Glomerular visceral epithelial cell (primary cell): ENCODE measurements around the gene GPBP1.
"Not testable (repeated sequence)": the region's sequence is repeated elsewhere in the genome, so short reads cannot be mapped to it uniquely, and the experiment has no call there.

Source experiments
- DNase-seq: peaks from one replicate; pipeline ENCODE4 v3.0.0-alpha.2; 2016; ENCODE audit errors: extremely low spot score

The GPBP1 gene, protein sequence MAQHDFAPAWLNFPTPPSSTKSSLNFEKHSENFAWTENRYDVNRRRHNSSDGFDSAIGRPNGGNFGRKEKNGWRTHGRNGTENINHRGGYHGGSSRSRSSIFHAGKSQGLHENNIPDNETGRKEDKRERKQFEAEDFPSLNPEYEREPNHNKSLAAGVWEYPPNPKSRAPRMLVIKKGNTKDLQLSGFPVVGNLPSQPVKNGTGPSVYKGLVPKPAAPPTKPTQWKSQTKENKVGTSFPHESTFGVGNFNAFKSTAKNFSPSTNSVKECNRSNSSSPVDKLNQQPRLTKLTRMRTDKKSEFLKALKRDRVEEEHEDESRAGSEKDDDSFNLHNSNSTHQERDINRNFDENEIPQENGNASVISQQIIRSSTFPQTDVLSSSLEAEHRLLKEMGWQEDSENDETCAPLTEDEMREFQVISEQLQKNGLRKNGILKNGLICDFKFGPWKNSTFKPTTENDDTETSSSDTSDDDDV

DNA sequence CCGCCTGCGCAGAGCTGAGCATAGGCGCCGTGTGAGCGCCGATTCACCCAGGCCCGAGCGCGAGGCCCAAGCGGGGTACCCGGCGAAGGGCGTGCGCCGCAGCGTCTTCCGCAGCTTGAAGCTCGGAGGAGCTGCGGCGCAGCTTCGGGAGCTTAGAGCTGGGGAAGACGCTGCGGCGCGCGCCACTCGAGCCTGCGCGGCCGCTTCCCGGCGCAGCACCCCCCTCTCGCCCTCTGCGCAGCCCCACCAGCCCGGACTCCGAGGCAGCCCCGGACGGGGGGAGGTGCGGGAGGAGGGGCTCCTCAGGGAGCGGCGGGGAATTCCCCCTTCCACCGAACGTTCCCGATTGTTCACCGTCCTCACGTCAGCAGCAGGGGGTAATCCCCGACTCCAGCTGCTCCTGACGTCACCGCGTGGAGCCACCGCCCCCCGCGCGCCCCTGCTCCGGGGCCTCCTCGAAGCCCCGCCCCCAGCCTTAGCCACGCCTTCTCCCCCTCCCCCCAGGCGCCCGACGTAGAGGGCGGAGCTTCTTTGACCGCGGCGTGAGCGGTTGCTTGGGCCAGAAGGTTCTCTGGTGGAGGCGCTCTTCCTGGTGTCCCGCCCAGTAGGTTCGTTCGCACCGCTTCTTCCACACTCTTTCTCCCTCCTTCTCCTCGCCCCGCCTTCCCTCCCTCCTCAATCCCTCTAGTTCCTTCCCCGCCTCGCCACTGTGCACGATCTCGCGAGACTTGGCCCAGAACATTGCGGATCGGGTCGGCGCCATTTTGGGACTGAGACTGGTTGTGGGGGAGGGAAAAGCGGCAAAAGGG, at the start of gene GPBP1:
TSS of gene GPBP1 (plus strand) at position 741 of the 809 bp plus-strand sequence. CDS start 40,072 bp downstream, outside the sequence.
- peak; percentile 100 for DNase-seq

DNA sequence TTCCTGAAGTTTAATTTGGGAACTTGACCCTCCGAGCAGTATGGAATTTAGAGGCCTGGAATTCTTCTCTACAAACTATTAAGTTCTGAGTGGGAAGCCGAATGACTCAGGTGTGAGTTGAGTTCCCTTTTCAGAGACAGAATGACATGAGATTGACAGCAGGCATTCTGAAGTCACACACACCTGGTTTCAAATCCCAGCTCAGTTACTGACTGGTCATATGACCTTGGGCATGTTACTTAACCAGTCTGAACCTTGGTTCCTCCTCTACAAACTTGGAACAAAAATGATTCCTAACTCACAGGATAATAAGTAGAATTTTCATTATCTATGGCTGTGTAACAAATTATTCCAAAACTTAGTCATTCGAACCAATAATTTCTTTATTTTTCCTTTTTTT, 45.5 kb upstream of the GPBP1 start:
- no peak for DNase-seq

DNA sequence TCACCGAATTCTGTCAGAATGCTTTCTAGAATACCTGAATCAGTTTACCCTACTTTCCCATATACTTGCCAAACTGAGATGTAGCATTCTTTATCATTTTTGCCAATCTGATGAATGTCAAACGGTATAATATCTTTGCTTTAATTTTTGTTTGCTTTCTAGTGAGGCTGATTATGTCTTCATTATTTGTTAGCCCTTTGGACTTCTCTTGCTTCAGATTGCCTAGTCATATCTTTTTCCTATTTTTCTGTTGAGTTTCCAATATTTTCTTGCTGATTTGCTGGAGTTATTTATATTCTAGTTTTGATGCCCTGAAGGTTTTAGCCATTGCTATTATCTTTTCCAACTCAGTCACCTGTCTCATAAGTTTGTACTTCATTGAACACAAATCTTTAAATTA, 40.3 kb upstream of the GPBP1 start:
- no peak for DNase-seq

DNA sequence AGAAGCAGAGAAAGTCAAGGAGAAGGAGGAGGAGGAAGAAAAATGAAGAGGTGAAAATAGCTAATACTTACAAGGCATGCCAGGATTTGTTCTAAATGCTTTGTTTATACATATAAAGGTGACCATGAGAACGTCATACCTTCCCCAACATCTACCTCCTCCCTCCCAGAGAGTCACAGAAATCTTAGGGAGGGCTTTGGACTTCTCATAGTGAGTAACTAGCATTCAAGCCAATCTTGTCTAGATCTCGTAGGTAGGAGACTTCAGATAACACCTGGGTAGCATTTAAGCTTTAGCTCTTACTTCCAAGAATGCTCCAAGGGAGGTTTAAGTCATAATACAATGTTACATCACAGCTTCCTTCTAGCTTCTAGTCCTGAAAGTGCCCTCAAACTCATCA, 36.5 kb upstream of the GPBP1 start:
- no peak for DNase-seq

DNA sequence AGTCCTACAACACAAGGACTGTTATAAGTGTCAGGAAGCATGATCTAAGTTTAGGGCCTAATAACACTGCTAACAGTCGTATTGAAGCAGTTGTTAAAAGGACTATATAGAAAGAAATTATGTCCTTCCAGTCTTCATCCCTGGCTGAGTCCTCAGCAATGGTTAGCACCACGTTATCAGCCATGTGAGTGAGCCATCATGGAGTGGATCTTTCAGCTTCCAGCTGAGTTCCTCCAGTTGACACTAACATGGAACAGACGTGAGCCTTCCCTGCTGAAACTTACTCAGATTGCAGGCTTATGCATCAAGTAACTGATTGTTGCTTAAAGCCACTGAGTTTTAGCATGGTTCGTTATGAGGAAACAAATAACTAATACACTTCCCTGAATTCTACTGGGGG, 21.5 kb upstream of the GPBP1 start:
- DNase-seq: no peak

DNA sequence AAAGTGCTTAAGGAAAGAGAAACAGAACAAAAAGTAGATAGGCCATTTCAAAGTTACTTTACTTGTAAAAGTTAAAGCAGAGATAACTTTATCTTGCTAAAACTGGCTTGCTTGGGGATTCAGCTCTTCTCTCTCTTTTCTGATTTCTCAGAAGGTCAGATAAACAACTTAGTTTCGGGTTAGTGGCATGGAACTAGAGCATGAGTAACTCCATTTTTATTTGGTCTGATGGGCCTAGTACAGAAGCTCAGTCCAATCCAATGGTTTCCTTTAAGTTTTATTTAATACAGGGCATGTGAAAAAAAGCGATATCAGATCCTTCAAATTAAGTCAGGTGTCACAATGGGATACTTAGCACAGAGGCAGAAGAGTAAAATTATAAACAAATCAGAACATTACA, 18.8 kb upstream of the GPBP1 start:
- DNase-seq: no peak

DNA sequence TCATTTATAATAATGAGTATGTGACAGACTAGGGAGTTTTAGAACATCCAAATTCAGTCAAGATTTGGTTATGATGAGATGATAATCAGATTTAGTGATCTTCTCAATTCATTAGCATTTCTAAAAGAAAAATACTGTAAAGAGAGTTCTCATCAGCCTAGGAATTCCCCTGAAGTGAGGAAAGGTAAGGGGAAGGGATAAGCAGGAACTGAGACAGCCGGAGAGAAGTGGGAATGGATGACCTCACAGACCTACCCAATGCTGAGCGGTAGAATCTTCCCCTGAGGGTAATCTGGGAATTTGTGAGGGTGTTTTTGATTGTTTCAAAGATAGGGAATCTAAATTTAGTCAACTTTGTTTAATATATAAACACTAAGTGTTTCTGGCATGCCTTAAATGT, 16.7 kb upstream of the GPBP1 start:
- DNase-seq: no peak

DNA sequence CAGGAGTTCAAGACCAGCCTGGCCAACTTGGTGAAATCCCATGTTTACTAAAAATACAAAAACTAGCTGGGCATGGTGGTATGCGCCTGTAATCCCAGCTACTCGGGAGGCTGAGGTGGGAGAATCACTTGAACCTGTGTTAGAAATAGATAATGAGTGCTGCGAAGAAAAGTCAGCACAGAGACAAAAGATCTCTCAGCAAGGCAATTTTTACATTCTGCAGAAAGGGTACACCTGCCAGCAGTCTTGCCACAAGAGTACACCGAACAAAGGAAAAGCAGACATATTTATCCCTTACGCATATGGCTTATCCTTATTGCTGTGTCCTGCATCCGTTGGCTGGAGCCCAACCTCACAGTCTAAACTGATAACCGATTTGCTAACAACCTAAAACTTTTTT, 16.2 kb upstream of the GPBP1 start:
- DNase-seq: no peak

DNA sequence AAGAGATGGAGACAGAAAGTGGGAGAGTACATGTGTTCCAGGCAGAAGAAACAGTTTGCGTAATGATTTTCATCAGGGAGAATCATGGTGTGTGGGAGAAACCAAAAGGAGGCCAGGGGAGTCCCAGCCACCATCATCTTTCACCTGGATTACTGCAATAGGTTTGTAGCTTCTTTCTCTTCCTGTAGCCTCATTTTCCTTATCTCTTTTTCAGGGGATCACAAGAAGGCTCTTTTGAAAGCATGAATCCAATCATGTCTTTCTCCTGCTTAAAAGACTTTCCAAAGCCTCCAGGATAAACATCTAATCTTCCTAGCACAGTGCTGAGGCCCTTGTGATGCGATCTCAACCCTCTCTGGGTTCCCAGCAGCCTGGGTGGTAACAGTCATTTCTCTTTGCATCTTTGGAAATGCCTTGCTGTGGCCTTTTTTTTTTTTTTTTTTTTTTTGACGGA, 10.3 kb upstream of the GPBP1 start:
- no peak for DNase-seq

DNA sequence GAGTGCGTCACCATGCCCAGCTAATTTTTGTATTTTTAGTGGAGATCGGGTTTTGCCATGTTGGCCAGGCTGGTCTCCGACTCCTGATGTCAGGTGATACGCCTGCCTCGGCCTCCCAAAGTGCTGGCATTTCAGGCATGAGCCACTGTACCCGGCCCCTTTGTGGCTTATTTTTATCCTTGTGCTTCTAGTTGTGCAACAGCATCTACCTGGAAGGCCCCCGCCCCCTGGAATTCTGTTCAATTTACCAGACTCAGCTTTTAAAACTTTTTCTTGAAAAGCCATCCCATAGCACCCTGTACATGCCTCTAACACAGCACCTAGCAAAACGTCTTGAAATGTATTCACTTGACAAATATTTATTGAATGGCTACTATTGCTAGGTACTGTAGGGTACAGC, 9.7 kb upstream of the GPBP1 start:
- DNase-seq: no peak

DNA sequence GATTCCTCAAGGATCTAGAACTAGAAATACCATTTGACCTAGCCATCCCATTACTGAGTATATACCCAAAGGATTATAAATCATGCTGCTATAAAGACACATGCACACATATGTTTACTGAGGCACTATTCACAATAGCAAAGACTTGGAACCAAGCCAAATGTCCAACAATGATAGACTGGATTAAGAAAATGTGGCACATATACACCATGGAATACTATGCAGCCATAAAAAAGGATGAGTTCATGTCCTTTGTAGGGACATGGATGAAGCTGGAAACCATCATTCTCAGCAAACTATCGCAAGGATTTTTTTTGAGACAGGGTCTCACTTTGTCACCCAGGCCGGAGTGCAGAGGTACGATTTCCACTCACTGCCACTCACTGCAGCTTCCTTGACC, 8.7 kb upstream of the GPBP1 start:
- not testable (repeated sequence) for DNase-seq

DNA sequence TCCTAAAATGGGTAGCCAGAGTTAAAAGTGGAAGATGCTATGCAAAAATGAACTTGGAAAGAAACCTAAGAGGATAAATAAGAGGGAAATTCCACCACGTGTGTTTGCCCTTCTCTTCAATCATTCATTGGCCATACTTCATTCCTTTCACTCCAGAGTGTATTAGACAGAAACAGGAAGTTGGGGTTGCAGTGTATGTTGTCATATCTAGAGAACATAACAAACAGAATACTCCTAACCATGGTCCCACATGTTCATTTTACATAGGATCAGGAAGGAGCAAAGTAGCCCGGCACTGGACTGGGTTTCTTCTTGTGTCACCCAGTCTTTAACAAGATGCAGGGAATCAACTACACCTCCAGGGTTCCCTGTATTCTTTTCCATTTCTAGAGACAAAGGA, 7.6 kb upstream of the GPBP1 start:
- DNase-seq: no peak

DNA sequence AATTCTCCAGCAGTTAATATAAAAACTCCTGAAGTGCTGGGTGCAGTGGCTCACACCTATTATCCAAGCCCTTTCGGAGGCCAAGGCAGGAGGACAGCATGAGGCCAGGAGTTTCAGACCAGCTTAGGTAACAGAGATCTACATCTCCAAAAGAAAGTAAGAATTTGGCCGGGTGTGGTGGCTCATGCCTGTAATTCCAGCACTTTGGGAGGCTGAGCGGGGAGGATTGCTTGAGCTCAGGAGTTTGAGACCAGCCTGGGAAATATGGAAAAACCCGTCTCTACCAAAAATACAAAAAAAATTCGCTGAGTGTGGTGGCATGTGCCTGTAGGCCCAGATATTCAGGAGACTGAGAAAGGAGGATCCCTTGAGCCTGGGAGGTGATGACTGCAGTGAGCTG, 6.7 kb upstream of the GPBP1 start:
- DNase-seq: no peak

DNA sequence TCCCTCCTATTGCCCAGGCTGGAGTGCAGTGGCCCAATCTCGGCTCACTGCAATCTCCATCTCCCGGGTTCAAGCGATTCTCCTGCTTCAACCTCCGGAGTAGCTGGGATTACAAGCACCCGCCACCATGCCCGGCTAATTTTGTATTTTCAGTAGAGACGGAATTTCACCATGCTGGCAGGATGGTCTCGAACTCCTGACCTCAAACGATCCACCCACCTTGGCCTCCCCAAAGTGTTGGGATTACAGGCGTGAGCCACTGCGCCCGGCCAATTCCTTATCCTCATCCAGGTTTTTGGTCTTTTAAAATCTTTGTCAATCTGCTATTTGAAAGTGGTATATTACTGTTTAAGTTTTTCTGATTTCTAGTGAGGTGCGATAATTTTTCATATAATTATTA, 3.7 kb upstream of the GPBP1 start:
- DNase-seq: not testable (repeated sequence)

DNA sequence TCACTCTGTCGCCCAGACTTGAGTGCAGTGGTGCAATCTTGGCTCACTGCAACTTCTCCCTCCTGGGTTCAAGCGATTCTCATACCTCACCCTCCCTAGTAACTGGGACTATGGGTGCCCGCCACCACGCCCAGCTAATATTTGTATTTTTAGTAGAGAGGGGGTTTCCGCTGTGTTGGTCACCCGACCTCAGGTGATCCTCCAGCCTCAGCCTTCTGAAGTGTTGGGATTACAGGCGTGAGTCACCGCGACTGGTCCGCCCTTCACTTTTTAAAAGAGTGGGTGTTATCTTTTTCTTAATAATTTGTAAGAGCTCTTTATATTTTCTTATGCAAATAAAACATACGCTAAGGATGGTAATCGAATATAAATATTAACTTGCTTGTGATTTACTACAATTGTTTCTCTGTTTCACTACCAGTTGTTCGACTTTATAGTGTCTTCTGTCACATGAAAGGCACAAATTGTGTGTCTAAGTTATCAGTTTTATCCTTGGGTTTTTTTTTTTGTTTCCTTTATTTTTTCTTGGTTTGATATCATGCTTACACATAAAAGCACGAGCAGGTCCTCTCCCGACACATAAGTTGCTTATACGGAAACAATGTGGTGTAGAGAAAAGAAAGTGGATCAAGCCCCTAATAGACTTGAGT, 1.9 kb upstream of the GPBP1 start:
- peak; percentile 45 for DNase-seq

DNA sequence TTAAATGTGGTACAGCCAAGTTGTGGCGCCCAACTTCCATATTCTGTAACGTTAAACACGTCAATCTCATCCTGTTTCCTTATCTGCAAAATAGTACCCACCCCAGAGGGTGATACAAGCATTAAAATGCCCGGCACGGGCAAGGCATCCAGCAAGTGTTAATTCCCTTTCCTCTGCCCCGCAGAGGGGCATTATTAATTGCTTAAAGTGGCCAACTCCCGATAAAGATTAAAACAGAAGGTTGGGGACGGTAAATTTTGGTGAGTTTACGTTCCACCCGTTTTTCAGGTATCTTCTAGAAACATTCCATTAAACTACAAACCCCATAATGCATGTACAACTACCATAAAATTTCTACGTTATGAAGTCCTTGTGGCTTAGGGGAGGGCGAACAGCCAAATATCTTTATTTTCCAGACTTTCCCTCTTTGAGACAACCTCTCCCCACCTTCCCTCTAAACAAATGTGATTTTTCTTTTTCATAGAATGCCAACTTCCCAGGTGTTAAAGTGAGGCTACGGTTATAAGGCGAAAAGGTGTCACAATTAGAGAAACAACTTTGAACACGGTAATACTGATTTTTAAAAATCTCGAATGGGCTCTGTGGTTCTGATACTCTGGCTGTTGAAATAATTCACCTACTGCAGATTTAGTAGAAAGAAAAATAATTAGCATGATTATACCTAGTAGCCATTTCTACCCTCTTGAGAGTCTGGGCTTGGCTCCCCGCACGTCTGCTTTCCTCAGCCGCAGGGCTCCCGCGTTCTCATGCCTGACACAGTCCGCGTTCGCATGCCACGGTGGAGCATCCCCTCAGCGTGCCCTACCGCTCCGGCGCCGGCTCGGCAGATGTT, 1.2 kb upstream of the GPBP1 start:
- peak; percentile 21 for DNase-seq

DNA sequence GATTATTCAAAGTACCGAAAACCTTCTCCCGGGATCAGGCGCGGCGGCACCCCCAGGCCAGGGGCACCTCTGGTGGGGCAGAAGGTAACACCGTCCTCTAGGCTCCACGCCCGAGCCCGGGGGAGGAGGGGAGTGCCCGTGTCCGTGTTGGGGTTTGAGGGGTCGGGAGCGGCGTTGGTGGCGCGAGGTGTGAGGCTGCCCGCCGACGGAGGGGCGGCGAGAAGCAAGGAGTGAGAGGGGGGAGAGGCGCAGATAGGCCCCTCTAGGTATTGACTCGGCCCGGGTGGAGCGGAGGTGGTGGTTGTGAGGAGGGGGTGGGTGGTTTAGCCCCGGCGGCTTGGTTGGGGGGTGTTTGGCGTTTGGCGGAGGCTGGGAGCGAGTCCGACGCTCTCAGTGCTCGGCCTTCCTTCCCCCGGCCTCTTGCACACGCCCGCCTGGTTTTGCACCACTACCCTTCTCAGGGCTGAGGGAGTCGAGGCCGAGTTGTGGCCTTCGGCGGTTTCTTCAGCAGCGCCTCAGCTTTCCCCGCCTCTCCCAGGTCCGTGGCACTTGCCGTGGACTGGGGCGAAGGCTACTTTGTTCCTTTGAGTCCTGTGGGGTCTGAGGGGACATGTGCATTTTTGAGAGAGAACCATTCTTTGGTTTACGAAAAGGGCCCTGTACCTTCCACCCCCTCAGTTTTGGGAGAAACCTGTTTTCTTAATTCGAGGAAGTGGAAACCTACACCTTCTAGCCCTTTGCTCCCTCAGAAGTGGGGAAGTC, 450 bp downstream of the GPBP1 start:
- DNase-seq: peak; percentile 58

DNA sequence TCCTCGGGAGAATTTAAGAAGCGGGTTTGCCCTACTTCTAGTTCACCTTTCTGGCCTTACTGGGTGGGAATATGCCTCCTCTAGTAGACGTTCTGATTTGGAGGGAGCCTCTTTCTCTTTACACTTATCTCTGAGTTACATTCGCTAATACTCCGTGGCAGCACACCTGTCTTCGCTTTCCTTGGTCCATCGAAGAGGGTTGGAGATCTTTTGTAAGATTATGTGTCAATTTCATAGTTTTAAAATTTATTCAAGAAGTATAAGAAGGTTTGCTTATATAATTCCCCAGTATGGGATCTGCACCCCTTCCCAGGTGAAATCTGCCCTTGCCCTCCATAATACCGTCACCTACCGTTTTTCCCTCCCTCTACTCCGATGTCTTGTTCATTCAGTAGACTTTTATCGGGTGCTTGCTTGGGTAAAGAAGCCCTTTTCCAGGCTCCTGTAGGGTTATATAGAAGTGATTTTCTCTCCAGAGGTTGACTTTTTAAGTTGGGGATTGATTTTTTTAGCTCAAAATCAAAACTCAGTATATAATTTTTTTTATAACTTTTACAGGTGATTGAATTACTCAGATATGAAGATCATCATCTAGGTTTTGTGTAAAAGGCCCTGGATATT, 1.1 kb downstream of the GPBP1 start:
- peak; percentile 25 for DNase-seq

DNA sequence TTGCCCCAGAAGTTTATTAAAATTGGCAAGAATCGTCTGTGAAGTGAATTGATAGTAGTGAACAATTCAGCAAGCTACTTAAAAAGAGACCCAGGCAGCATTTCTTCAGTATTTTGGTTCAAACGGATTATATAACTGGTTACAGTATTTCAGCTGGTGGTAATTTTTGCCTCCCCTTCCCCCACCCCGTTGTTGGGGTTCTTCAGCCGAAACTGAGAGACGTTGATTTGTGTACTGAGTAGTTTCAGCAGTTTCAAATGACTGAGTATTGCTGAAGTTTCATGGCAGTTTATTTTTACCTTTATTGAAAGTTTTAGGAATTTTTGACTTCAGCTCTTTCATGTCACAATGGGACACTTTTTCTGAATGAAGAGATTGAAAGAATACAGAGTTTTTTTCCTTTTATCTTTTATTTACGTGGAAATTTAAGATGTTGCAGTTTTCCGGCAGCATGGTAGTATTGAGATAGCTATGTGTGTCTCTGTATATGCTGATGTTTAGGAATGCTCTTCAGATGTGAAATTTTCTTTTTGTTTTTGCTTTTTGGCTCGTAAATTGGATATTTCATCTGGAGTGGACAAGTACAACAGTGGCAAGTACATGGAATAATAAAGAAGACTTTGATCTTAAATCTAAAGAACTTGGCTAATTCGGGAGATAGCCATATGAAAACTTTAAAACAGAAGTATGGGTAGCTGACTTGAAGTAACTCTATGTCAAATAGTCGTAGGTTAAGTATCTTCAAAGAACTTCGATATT, 1.9 kb downstream of the GPBP1 start:
- DNase-seq: peak; percentile 19
